BLaER1 treated with 17β-estradiol and CSF1 and Interleukin-3, amounts not matched to agents 10 nM and 100 nM (cell line): Measurements from ENCODE around the gene ZNF778.
A peak's percentile ranks its signal among the peaks of the same experiment; 100 is the strongest.

Source experiments
- H3K27ac ChIP-seq, 11 experiments: shearing (Covaris generic); formaldehyde crosslinking; 2 replicates each; pipeline ENCODE4 v1.8.1; 2022
- H3K27me3 ChIP-seq, 11 experiments: shearing (Covaris generic); formaldehyde crosslinking; 2 replicates each; pipeline ENCODE4 v1.8.1; 2022
- H3K36me3 ChIP-seq, 11 experiments: shearing (Covaris generic); formaldehyde crosslinking; 2 replicates each; pipeline ENCODE4 v1.8.1; 2022
- H3K4me1 ChIP-seq, 10 experiments: shearing (Covaris generic); formaldehyde crosslinking; 2 replicates each; pipeline ENCODE4 v1.8.1; 2022
- H3K4me2 ChIP-seq, 11 experiments: shearing (Covaris generic); formaldehyde crosslinking; 2 replicates each; pipeline ENCODE4 v1.8.1; 2022
- H3K4me3 ChIP-seq, 10 experiments: shearing (Covaris generic); formaldehyde crosslinking; 2 replicates each; pipeline ENCODE4 v1.8.1; 2022
- H3K9ac ChIP-seq, 11 experiments: shearing (Covaris generic); formaldehyde crosslinking; 2 replicates each; pipeline ENCODE4 v1.8.1; 2022
- H3K9me3 ChIP-seq, 11 experiments: shearing (Covaris generic); formaldehyde crosslinking; replicated peaks in 1 of 11; 2 replicates each; pipeline ENCODE4 v1.8.1; 2022
- H4K20me1 ChIP-seq, 11 experiments: shearing (Covaris generic); formaldehyde crosslinking; 2 replicates each; pipeline ENCODE4 v1.8.1; 2022
- Cebpa-rat ChIP-seq, 11 experiments: shearing (Covaris generic); IDR thresholded peaks; 2 replicates each; pipeline ENCODE4 v1.8.1; 2022

The ZNF778 gene

DNA sequence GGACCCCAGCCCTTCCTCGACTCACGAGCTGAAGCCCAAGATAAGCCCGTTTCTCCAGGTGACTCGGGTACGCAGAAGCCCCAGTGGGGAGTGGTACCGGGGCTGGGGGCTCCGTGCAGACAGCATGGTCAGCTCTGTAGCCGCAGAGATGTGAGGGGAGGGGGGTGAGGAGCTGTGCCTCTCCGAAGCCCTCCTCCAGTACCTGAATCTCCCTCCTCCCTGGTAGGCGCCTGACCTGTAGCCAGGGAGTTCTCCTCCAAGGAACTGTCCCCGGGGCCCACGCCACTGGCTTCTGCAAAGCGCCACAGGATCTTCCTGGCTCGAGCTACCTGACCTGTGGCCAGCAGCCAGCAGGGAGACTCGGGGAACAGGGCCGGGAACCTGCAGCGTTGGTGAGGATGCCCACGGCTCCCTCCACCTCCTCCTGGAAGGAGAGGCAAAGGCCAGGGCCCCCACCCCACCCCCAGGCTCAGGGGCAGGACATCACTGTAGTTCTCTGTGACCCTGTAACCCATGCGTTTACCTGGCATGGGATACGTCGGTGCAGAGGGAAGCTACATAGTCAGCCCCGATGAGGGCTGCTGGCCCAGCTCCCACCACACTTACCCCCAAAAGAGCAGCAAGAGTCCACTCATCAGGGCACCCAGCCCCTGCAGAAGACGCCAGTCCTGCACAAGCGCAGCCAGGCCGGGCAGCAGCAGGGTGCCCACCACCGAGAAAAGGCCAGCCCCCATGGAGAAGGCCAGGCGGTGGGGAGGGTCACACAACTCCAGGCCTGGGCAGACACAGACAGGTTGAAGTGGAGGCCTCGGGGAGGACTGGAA is 18.9 kb upstream of the ZNF778 start:
- H3K9ac ChIP-seq = no peak overlapping the region
- no peak overlapping the region for H3K4me3 ChIP-seq
- H3K9me3 ChIP-seq = peaks cover 7 to 16% (median 11%) of the 10 kb centered on the region in 11 experiments; a peak in 19 of 22 replicates
- peaks cover 0 to 6% (median 0%) of the 10 kb centered on the region in 11 experiments; a peak in 2 of 22 replicates for H4K20me1 ChIP-seq
- H3K36me3 ChIP-seq = no peaks in the 10 kb centered on the region
- no peak overlapping the region for H3K27ac ChIP-seq
- H3K4me1 ChIP-seq = peaks cover 0 to 29% (median 18%) of the 10 kb centered on the region in 10 experiments; a peak in 14 of 20 replicates
- H3K4me2 ChIP-seq = no peak overlapping the region
- TF ChIP-seq Cebpa-rat (IDR thresholded peaks at IDR 0.05) = no peak
- H3K27me3 ChIP-seq = peaks cover 36 to 52% (median 46%) of the 10 kb centered on the region in 11 experiments

DNA sequence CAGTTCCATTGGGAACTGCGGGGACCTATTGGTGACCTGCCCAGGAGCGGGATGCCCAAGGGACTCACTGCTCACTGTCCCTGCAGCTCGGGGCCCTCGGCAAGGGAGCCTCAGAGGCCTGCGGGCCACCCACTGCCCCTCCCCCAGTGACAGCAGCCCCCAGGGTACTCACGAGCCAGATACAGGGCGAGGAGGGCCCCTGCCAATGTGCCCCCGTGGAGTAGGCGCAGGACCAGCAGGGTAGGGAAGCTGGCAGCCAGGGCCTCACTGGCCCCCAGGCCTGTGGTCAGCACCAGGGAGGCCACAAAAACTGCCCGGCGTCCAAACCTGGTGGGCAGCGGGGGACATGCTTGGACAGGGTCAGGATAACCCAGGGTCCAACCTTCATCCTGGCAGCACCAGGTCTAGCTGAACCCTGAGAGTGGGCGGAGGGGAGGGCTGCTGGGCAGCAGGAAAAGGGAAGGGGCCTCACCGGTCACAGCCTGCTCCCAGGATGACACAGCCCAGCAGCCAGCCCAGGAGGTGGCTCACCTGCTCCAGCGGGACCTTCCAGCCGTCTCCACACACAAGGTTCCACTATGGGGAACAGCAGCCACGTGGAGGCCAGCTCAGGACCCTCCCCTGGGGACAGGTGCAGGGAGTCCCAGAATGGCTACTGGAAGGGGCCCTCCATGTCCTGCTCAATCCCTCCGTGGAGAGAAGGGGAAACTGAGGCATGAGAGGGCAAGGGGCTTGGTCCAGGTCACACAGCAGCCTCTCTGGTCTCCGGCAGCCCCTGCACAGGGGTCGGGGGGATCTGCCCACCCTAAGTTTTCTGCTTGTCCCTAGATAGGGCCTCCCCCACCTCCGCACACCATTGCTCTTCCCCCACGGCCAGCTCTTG is 18.0 kb upstream of the ZNF778 start:
- Histone ChIP-seq H3K27me3 (peaks cover 36 to 53% (median 47%) of the 10 kb centered on the region in 11 experiments), H3K27ac (no peak overlapping the region), H4K20me1 (peaks cover 0 to 2% (median 0%) of the 10 kb centered on the region in 11 experiments; a peak in 1 of 22 replicates), H3K36me3 (no peaks in the 10 kb centered on the region), H3K9ac (no peak overlapping the region), H3K4me1 (peaks cover 0 to 21% (median 11%) of the 10 kb centered on the region in 10 experiments; a peak in 14 of 20 replicates), H3K4me3 (no peak overlapping the region), H3K4me2 (peak overlapping the region in 5 of 11 experiments; percentile 2 to 37 (median 25); a peak in 2 of 22 replicates), H3K9me3 (peaks cover 7 to 16% (median 11%) of the 10 kb centered on the region in 11 experiments; a peak in 19 of 22 replicates)
- TF ChIP-seq Cebpa-rat (IDR thresholded peaks at IDR 0.05) = no peak

DNA sequence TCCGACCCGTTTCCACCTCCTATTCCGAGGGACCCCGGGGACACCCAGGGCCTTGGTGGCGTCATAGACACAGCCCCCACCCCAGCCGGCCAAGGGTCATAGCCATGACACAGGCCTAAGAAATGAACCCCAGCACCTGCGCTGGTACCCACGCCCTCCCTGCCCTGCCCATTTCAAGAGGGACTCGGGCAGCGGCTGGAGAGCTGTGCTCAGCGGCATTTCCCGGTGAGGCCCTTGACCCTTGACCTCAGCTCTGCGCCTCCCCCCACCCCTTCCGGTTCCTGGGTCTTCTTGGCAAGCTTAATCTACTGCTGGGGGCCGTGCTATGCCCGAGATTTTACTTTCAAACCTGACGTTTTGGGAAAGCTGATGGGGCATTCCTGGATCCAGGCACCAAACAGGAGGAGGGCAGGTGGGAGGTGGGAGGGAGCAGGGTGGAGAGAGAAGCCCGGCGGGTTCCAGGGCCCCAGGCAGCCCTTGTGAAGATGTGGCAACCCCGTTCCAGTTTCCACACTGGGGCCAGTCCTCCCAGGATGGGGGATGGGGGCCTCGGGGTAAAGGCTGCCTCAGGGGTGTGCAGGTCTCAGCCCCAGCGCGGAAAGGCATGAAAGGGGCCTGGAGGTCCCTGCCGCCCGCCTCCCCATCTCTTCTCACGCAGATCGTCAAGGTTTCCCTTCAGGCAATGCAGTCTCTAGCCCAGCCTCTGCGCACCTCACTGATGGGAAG is 17.2 kb upstream of the ZNF778 start, which contains the start of gene SLC22A31:
SLC22A31 (minus strand) TSS at position 414 of the 726 bp plus-strand sequence; CDS start at position 378, 36 bp downstream.
- H3K27ac ChIP-seq = no peak within 1 kb of the TSS
- peaks cover 7 to 16% (median 11%) of the 10 kb centered on the region in 11 experiments; a peak in 19 of 22 replicates for H3K9me3 ChIP-seq
- no peak within 1 kb of the TSS for H3K9ac ChIP-seq
- H3K4me3 ChIP-seq = peak within 1 kb of the TSS in 3 of 10 experiments; percentile 16 to 42 (median 24); a peak in 4 of 20 replicates
- H3K36me3 ChIP-seq = no peaks in the 10 kb centered on the region
- TF ChIP-seq Cebpa-rat (IDR thresholded peaks at IDR 0.05) = no peak
- H3K4me2 ChIP-seq = peak within 1 kb of the TSS in 10 of 11 experiments; percentile 25 to 60 (median 51); a peak in 15 of 22 replicates
- H3K4me1 ChIP-seq = peaks cover 0 to 13% (median 5%) of the 10 kb centered on the region in 10 experiments; a peak in 7 of 20 replicates
- H3K27me3 ChIP-seq = peaks cover 36 to 53% (median 47%) of the 10 kb centered on the region in 11 experiments
- H4K20me1 ChIP-seq = no peaks in the 10 kb centered on the region; a peak in 1 of 22 replicates

DNA sequence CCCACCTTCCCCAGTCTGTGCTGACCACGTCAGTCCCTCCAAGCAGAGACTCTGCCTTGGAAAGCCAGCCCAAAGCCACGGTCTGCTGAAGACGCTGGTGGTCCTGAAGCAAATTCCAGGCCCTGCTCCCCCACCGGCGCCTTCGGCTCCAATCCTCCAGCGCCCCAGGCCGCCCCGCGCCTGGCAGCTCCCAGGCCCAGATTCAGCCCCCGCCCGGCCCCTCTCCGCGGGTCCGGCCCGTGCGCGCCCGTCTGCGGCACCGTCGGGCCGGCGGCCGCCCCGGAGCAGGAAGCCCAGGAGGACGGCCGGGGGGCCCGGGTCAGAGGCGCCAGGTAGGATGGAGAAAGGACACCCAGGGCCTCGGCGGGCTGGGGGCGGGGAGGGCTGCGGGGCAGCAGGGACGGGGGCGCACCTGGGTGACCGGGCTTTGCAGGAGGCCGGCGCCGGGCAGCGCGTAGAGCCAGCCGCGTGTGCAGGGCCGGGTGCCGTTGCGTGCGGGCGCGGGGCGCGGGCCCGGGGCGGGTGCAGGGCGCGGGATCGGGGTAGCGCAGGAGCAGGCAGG is 16.6 kb upstream of the ZNF778 start:
- H3K4me3 ChIP-seq = peak overlapping the region in 3 of 10 experiments; percentile 16 to 42 (median 24); a peak in 4 of 20 replicates
- no peaks in the 10 kb centered on the region; a peak in 1 of 22 replicates for H4K20me1 ChIP-seq
- no peaks in the 10 kb centered on the region for H3K36me3 ChIP-seq
- peak overlapping the region in 10 of 11 experiments; percentile 25 to 60 (median 51); a peak in 15 of 22 replicates for H3K4me2 ChIP-seq
- H3K27ac ChIP-seq = no peak overlapping the region
- H3K9ac ChIP-seq = no peak overlapping the region
- peaks cover 0 to 13% (median 5%) of the 10 kb centered on the region in 10 experiments; a peak in 6 of 20 replicates for H3K4me1 ChIP-seq
- no peak for TF ChIP-seq Cebpa-rat (IDR thresholded peaks at IDR 0.05)
- H3K27me3 ChIP-seq = peaks cover 36 to 53% (median 47%) of the 10 kb centered on the region in 11 experiments
- peaks cover 7 to 16% (median 11%) of the 10 kb centered on the region in 11 experiments; a peak in 19 of 22 replicates for H3K9me3 ChIP-seq

DNA sequence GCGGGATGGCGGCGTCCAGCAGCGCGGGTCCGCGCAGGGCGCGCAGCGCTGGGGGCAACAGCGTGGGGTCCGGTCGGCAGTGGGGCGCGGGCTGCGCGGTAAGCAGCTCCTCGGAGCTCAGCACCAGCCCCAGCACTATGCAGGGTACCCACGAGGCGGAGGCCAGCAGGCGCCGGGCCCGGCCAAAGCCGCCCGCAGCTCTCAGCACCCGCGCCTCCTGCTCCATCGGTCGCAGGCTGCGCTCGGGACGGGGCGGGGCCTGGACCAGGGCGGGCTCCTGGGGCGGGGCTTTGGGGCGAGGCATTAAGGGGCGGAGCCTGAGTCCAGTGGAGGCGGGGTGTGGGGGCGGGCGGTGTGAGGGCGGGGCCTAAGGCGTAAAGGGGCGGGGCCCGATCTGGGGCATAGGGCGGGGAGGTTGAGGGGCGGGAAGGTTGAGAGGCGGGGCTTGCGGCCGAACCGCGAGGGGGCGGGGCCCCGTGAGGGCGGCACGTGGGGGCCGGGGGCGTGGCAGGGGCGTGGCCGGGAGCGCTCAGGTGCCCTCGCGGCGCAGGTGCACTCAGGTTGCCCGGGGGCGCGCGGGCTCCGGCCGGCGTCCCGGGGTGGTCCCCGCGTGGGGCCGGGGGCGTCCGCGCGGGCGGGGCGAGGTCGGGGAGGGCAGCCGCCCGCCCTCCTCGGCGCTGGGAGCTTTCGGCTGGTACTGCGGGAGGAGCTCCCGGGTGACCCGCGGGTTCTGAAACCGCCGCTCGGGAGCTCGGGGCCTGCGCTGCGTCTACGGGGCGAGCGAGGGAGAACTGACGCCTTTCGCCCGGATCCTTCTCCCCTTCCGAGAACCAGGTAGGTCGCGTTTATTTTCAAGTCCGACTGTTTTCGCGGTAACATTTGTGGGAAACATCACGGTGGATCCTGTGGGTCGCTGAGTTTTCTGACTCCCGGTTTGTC is 15.8 kb upstream of the ZNF778 start:
- H3K4me1 ChIP-seq = peaks cover 0 to 13% (median 5%) of the 10 kb centered on the region in 10 experiments; a peak in 6 of 20 replicates
- no peak overlapping the region for H3K9ac ChIP-seq
- no peak overlapping the region for H3K27ac ChIP-seq
- peak overlapping the region in 9 of 10 experiments; percentile 28 to 61 (median 47); a peak in 13 of 20 replicates for H3K4me3 ChIP-seq
- H3K4me2 ChIP-seq = peak overlapping the region; percentile 29 to 60 (median 51); a peak in 18 of 22 replicates
- H4K20me1 ChIP-seq = no peaks in the 10 kb centered on the region; a peak in 1 of 22 replicates
- peaks cover 7 to 16% (median 11%) of the 10 kb centered on the region in 11 experiments; a peak in 19 of 22 replicates for H3K9me3 ChIP-seq
- peaks cover 36 to 53% (median 47%) of the 10 kb centered on the region in 11 experiments for H3K27me3 ChIP-seq
- TF ChIP-seq Cebpa-rat (IDR thresholded peaks at IDR 0.05) = no peak
- H3K36me3 ChIP-seq = no peaks in the 10 kb centered on the region

DNA sequence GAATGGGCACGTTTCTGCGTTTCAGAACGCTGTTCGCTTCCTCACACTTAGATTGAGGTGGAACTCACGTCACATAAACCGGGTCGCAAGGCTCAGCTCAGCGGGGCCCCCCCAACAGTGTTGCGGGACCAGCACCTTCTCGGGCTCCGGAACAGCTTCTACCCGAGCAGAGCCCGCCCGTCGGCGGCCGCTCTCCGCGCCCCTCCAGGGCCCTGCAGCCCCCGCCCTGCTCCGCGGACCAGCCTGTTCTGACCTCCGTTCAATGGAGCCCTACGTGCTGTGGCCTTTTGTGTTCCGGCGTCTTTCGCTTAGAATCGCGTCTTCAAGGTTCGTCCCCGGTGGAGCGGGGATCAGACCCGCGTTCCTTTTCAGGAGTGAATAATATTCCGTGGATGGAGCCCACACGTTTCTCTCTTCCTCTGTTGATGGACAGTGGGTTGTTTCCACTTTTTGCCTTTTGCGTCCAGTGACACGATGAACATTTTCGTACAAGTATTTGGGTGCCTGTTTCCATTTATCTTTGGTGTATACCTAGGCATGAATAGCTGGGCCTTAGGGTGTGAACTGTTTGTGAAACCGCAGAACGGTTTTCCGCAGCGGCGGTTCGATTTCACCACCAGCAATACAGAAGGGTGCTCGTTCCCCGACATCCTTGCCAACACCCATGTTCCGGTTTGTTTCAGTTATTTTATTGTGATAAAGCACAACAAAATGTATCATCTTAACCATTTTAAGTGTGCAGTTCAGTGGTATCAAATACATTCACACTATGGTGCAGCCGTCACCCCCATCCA is 14.9 kb upstream of the ZNF778 start:
- peaks cover 0 to 13% (median 5%) of the 10 kb centered on the region in 10 experiments; a peak in 6 of 20 replicates for H3K4me1 ChIP-seq
- no peak overlapping the region for H3K9ac ChIP-seq
- no peaks in the 10 kb centered on the region; a peak in 1 of 22 replicates for H4K20me1 ChIP-seq
- TF ChIP-seq Cebpa-rat (IDR thresholded peaks at IDR 0.05) = no peak
- peaks cover 36 to 53% (median 47%) of the 10 kb centered on the region in 11 experiments for H3K27me3 ChIP-seq
- no peaks in the 10 kb centered on the region for H3K36me3 ChIP-seq
- H3K27ac ChIP-seq = no peak overlapping the region
- H3K4me3 ChIP-seq = peak overlapping the region in 1 of 10 experiments; percentile 49; a peak in 1 of 20 replicates
- peaks cover 7 to 16% (median 11%) of the 10 kb centered on the region in 11 experiments; a peak in 19 of 22 replicates for H3K9me3 ChIP-seq
- H3K4me2 ChIP-seq = peak overlapping the region in 4 of 11 experiments; percentile 26 to 59 (median 51); a peak in 3 of 22 replicates
